MM.1S (cell line): ENCODE results near the gene SETMAR.
A peak's percentile ranks its signal among the peaks of the same experiment; 100 is the strongest.

Source experiments
- DNase-seq: peaks from one replicate; pipeline ENCODE4 v3.0.0-alpha.2; 2015
- H2AFZ ChIP-seq: fragments of 300-600 bp; sonication (generic); 2 replicates; pipeline ENCODE4 v1.6.0; 2016; ENCODE audit warnings: antibody characterized with exemption, low read length
- H3F3A ChIP-seq: fragments of 300-600 bp; sonication (generic); 2 replicates; pipeline ENCODE4 v1.6.1; 2016; ENCODE audit warnings: mild to moderate bottlenecking, antibody characterized with exemption, low read length, moderate library complexity, mixed read lengths; ENCODE audit not compliant: insufficient read depth
- H3K27ac ChIP-seq: fragments of 300-600 bp; sonication (generic); 2 replicates; pipeline ENCODE4 v1.5.1; 2016; ENCODE audit warnings: mild to moderate bottlenecking, low read length
- H3K27me3 ChIP-seq: fragments of 300-600 bp; sonication (generic); replicated peaks from 2 replicates; pipeline ENCODE4 v1.6.0; 2016; ENCODE audit warnings: low read length; ENCODE audit not compliant: insufficient read depth
- H3K36me3 ChIP-seq: fragments of 300-600 bp; sonication (generic); replicated peaks from 2 replicates; pipeline ENCODE4 v1.6.1; 2016; ENCODE audit warnings: mild to moderate bottlenecking, low read length, mixed read lengths; ENCODE audit not compliant: insufficient read depth
- H3K4me1 ChIP-seq: fragments of 300-600 bp; sonication (generic); 2 replicates; pipeline ENCODE4 v1.6.1; 2016; ENCODE audit warnings: low read length, mixed read lengths
- H3K4me2 ChIP-seq: fragments of 300-600 bp; sonication (generic); 2 replicates; pipeline ENCODE4 v1.6.0; 2016; ENCODE audit warnings: low read depth, low read length
- H3K4me3 ChIP-seq: fragments of 300-600 bp; sonication (generic); 2 replicates; pipeline ENCODE4 v1.5.1; 2016; ENCODE audit warnings: low read length, mixed read lengths
- H3K79me2 ChIP-seq: fragments of 300-600 bp; sonication (generic); 2 replicates; pipeline ENCODE4 v1.6.1; 2016; ENCODE audit warnings: mixed run types, low read length, mixed read lengths
- H3K9ac ChIP-seq: fragments of 300-600 bp; sonication (generic); 2 replicates; pipeline ENCODE4 v1.6.1; 2016; ENCODE audit warnings: low read length, mixed read lengths
- H3K9me2 ChIP-seq: fragments of 300-600 bp; sonication (generic); replicated peaks from 2 replicates; pipeline ENCODE4 v1.6.1; 2016; ENCODE audit warnings: mild to moderate bottlenecking, low read length, mixed read lengths; ENCODE audit not compliant: insufficient read depth
- H3K9me3 ChIP-seq: fragments of 300-600 bp; sonication (generic); replicated peaks from 2 replicates; pipeline ENCODE4 v1.6.1; 2016; ENCODE audit warnings: mild to moderate bottlenecking, low read length, mixed read lengths; ENCODE audit not compliant: insufficient read depth
- H4K20me1 ChIP-seq: fragments of 300-600 bp; sonication (generic); 2 replicates; pipeline ENCODE4 v1.6.1; 2016; ENCODE audit warnings: mild to moderate bottlenecking, low read length, moderate library complexity, mixed read lengths; ENCODE audit not compliant: insufficient read depth
- CTCF ChIP-seq: fragments of 300-600 bp; sonication (generic); IDR thresholded peaks from 2 replicates; pipeline ENCODE4 v1.5.1; 2016; ENCODE audit warnings: antibody characterized with exemption, low read length, mixed read lengths
- EZH2 ChIP-seq: fragments of 300-600 bp; sonication (generic); optimal IDR thresholded peaks from 2 replicates; pipeline ENCODE3; 2017; ENCODE audit warnings: low read depth, mild to moderate bottlenecking, antibody characterized with exemption, low read length, mixed read lengths
- EZH2phosphoT487 ChIP-seq: fragments of 300-600 bp; sonication (generic); IDR thresholded peaks from 2 replicates; pipeline ENCODE4 v1.6.1; 2018; ENCODE audit warnings: antibody characterized with exemption, low read length

SETMAR gene

GRCh38 chr3:4270720-4271119, 32.4 kb upstream of the SETMAR start:
- no peaks in the 10 kb centered on the region for H3K9me3 ChIP-seq
- H3K36me3 ChIP-seq: no peaks in the 10 kb centered on the region
- TF ChIP-seq CTCF (no peak), EZH2 (no peak), EZH2phosphoT487 (no peak)
- no peak overlapping the region for H2AFZ ChIP-seq
- no peaks in the 10 kb centered on the region for H3F3A ChIP-seq
- no peak overlapping the region for H3K9ac ChIP-seq
- no peaks in the 10 kb centered on the region for H3K9me2 ChIP-seq
- no peaks in the 10 kb centered on the region for H3K79me2 ChIP-seq
- H3K27me3 ChIP-seq: no peaks in the 10 kb centered on the region
- no peaks in the 10 kb centered on the region for H4K20me1 ChIP-seq
- peaks cover 14% of the 10 kb centered on the region for H3K4me1 ChIP-seq
- peak overlapping the region; percentile 67 for H3K4me2 ChIP-seq
- peak; percentile 79 for DNase-seq
- H3K27ac ChIP-seq: no peak overlapping the region
- peak overlapping the region; percentile 11; the same call in 1 of the 2 replicates for H3K4me3 ChIP-seq

- Histone ChIP-seq H3K4me2 (no peak overlapping the region), H3K36me3 (no peaks in the 10 kb centered on the region)
These were observed 31.3 kb upstream of the SETMAR start for GRCh38 chr3:4271834-4272233.

GRCh38 chr3:4279516-4280105, 23.6 kb upstream of the SETMAR start:
- H3K9me2 ChIP-seq: no peaks in the 10 kb centered on the region
- no peaks in the 10 kb centered on the region for H3K36me3 ChIP-seq
- H3K4me2 ChIP-seq: no peak overlapping the region
- no peak overlapping the region for H3K9ac ChIP-seq
- no peak for TF ChIP-seq EZH2
- no peak for TF ChIP-seq EZH2phosphoT487
- TF ChIP-seq CTCF: no peak
- H3K4me3 ChIP-seq: no peak overlapping the region
- no peaks in the 10 kb centered on the region for H3K9me3 ChIP-seq
- H3F3A ChIP-seq: no peaks in the 10 kb centered on the region
- H3K4me1 ChIP-seq: no peaks in the 10 kb centered on the region
- H4K20me1 ChIP-seq: no peaks in the 10 kb centered on the region
- no peaks in the 10 kb centered on the region for H3K79me2 ChIP-seq
- H3K27me3 ChIP-seq: no peaks in the 10 kb centered on the region
- no peak for DNase-seq
- H2AFZ ChIP-seq: no peak overlapping the region
- no peak overlapping the region for H3K27ac ChIP-seq

More at GRCh38 chr3:4271834-4272233, 31.3 kb upstream of the SETMAR start:
- no peak for TF ChIP-seq EZH2
- peak; percentile 60 for TF ChIP-seq CTCF
- no peak overlapping the region for H3K4me3 ChIP-seq
- no peak overlapping the region for H3K9ac ChIP-seq
- H2AFZ ChIP-seq: no peak overlapping the region
- no peaks in the 10 kb centered on the region for H3K79me2 ChIP-seq
- H3K27me3 ChIP-seq: no peaks in the 10 kb centered on the region
- H3K27ac ChIP-seq: no peak overlapping the region
- peaks cover 14% of the 10 kb centered on the region for H3K4me1 ChIP-seq
- peak; percentile 39 for DNase-seq
- no peaks in the 10 kb centered on the region for H3K9me3 ChIP-seq
- no peaks in the 10 kb centered on the region for H4K20me1 ChIP-seq
- H3K9me2 ChIP-seq: no peaks in the 10 kb centered on the region
- H3F3A ChIP-seq: no peaks in the 10 kb centered on the region
